Gastrocnemius medialis (tissue), 4 donors: ENCODE results near the gene CUX1.

Experiments used
- POLR2A ChIP-seq, 2 donors: fragments of 450-650 bp; IDR thresholded peaks; one replicate each; pipeline ENCODE4 v1.6.1; 2017; ENCODE audit warnings: antibody characterized with exemption in 2 of 2, mild to moderate bottlenecking in 2 of 2, moderate library complexity in 2 of 2
- TF ChIP-seq, protein P1 (sequence below), 5 experiments: fragments of 450-650 bp in 3 of 5; fragments of 200-600 bp in 2 of 5; sonication (generic) in 2 of 5; IDR thresholded peaks in 4 of 5; conservative IDR thresholded peaks in 1 of 5; 1 replicate in 4 of 5; 2 replicates in 1 of 5; pipeline ENCODE4 v1.5.1; 2016 to 2019; ENCODE audit warnings: antibody characterized with exemption in 5 of 5, mild to moderate bottlenecking in 3 of 5, moderate library complexity in 3 of 5

- TF ChIP-seq, protein P1, sequence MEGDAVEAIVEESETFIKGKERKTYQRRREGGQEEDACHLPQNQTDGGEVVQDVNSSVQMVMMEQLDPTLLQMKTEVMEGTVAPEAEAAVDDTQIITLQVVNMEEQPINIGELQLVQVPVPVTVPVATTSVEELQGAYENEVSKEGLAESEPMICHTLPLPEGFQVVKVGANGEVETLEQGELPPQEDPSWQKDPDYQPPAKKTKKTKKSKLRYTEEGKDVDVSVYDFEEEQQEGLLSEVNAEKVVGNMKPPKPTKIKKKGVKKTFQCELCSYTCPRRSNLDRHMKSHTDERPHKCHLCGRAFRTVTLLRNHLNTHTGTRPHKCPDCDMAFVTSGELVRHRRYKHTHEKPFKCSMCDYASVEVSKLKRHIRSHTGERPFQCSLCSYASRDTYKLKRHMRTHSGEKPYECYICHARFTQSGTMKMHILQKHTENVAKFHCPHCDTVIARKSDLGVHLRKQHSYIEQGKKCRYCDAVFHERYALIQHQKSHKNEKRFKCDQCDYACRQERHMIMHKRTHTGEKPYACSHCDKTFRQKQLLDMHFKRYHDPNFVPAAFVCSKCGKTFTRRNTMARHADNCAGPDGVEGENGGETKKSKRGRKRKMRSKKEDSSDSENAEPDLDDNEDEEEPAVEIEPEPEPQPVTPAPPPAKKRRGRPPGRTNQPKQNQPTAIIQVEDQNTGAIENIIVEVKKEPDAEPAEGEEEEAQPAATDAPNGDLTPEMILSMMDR (IDR thresholded peaks at IDR 0.05 in 4 of 5, conservative IDR thresholded peaks at IDR 0.05 in 1 of 5), result no peak
- no peak for TF ChIP-seq POLR2A (IDR thresholded peaks at IDR 0.05)
These were observed 79.5 kb downstream of the CUX1 start for GRCh38 chr7:101896941-101897340.
